Testis (tissue), 3 donors: ENCODE data around the gene COL4A4. TPM values are rescaled to one million over a fixed set of nuclear protein-coding genes. Genes with fewer than 3 reads are reported as not detected.

Experiments
- DNase-seq: peaks from one replicate; pipeline ENCODE4 v3.0.0-alpha.2; 2019
- H3K27ac ChIP-seq, 2 donors: fragments of 200-600 bp; sonication (generic); one replicate each; pipeline ENCODE4 v1.5.1; 2019
- H3K27me3 ChIP-seq: fragments of 200-600 bp; sonication (generic); one replicate; pipeline ENCODE4 v1.5.1; 2019
- H3K36me3 ChIP-seq: fragments of 200-600 bp; sonication (generic); one replicate; pipeline ENCODE4 v1.5.1; 2017; ENCODE audit warnings: low read depth; ENCODE audit errors: missing control alignments
- H3K4me1 ChIP-seq: fragments of 200-600 bp; sonication (generic); one replicate; pipeline ENCODE4 v1.5.1; 2019
- H3K4me3 ChIP-seq, 2 donors: fragments of 200-600 bp; sonication (generic); one replicate each; pipeline ENCODE4 v1.5.1; 2017 to 2019
- H3K9me3 ChIP-seq: fragments of 200-600 bp; sonication (generic); one replicate; pipeline ENCODE4 v1.5.1; 2017
- POLR2A ChIP-seq: fragments of 450-650 bp; IDR thresholded peaks from one replicate; pipeline ENCODE4 v1.6.1; 2017; ENCODE audit warnings: antibody characterized with exemption, mild to moderate bottlenecking, moderate library complexity
- WGBS, 2 donors: methylation state at CpG; one replicate each; pipeline ENCODE4 v1.1.5; 2018; 5-methylcytosine and 5-hydroxymethylcytosine counted together
- intact Hi-C: fragments of 100-400 bp; cut with DNase I; formaldehyde crosslinking; loops from one replicate; pipeline ENCODE4 v1.15.1; 2023; ENCODE audit warnings: low total_unique reads
- polyA plus RNA-seq: library from polyadenylated mRNA; stranded (reverse); fragments of 350-450 nt; fragmentation: Illumina TruSeq; extraction: RNeasy Lipid Tissue Mini Kit (QIAGEN cat#74804); gene quantifications from one replicate; pipeline ENCODE4 v1.2.3, GENCODE V29; 2014; ENCODE audit warnings: low read depth, low replicate concordance; ENCODE audit not compliant: insufficient read depth
- total RNA-seq, 2 donors: library from RNA; depleted of rRNA; stranded (reverse); fragments of >200 nt; gene quantifications; one replicate each; pipeline ENCODE4 v1.2.3, GENCODE V29; 2016
- TF ChIP-seq, protein P1 (sequence below), 3 experiments: fragments of 450-650 bp in 2 of 3; fragments of 200-600 bp in 1 of 3; sonication (generic) in 1 of 3; IDR thresholded peaks; one replicate each; pipeline ENCODE4 v1.5.1; 2016 to 2019; ENCODE audit warnings: antibody characterized with exemption in 3 of 3, mild to moderate bottlenecking in 2 of 3, moderate library complexity in 1 of 3

COL4A4 gene
- total and polyA plus RNA-seq, 3 donors from 2014 or later = 3.0 to 4.1 (median 3.4) TPM

DNA sequence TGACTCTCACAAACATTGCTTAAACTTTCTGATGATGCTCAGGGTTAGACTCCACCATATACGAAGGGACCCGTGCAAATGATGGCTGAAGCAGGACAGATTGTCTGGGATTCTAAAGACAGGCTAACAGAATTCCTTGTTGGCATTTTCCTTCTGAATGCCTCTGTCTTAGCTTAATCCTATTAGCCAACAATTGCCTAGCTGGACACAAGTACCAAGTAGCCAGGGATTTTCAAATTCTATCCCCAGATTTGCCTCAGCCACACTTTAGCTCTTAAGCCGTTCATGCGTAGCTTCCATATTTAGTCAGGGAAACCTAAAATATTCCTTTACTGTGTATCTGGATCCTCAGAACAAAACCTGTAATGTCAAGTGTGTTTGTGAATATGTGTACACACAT is 40.4 kb upstream of the COL4A4 start:
- intact Hi-C loops = no loop called here
- TF ChIP-seq POLR2A = no peak
- TF ChIP-seq, protein P1, sequence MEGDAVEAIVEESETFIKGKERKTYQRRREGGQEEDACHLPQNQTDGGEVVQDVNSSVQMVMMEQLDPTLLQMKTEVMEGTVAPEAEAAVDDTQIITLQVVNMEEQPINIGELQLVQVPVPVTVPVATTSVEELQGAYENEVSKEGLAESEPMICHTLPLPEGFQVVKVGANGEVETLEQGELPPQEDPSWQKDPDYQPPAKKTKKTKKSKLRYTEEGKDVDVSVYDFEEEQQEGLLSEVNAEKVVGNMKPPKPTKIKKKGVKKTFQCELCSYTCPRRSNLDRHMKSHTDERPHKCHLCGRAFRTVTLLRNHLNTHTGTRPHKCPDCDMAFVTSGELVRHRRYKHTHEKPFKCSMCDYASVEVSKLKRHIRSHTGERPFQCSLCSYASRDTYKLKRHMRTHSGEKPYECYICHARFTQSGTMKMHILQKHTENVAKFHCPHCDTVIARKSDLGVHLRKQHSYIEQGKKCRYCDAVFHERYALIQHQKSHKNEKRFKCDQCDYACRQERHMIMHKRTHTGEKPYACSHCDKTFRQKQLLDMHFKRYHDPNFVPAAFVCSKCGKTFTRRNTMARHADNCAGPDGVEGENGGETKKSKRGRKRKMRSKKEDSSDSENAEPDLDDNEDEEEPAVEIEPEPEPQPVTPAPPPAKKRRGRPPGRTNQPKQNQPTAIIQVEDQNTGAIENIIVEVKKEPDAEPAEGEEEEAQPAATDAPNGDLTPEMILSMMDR (IDR thresholded peaks at IDR 0.05) = no peak
- WGBS, 2 donors = 83 to 92% methylated on average over 4 of the region's 4 CpGs
- Histone ChIP-seq H3K4me3 (no peak overlapping the region), H3K4me1 (no peaks in the 10 kb centered on the region), H3K9me3 (no peaks in the 10 kb centered on the region), H3K27ac (no peak overlapping the region), H3K27me3 (no peaks in the 10 kb centered on the region), H3K36me3 (no peaks in the 10 kb centered on the region)
- no peak for DNase-seq

DNA sequence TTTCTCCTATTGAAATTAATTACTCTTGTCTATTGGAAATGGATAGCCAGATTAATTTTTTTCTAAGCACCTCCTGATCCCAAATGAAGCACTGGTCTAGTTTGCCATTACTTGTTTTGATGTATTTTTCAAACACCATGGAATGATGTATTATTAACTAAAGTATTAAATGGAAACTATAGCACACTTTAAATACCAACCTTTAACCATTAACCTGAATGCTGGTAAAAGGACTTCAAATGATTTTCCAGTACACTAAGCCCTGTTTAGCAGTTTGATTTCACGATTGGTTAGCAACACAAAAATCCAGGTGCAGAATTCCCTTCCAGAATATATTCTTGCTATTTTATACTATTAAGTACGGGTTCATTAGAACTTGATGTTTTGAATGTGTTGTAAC is 37.8 kb upstream of the COL4A4 start:
- TF ChIP-seq, protein P1 (IDR thresholded peaks at IDR 0.05) = no peak
- no peak for TF ChIP-seq POLR2A
- no peaks in the 10 kb centered on the region for H3K27me3 ChIP-seq
- intact Hi-C loops = no loop called here
- no peaks in the 10 kb centered on the region for H3K36me3 ChIP-seq
- DNase-seq = no peak
- no peak overlapping the region for H3K4me3 ChIP-seq
- no peaks in the 10 kb centered on the region for H3K4me1 ChIP-seq
- WGBS, 2 donors = 74 to 80% methylated on average over 2 of the region's 2 CpGs
- no peaks in the 10 kb centered on the region for H3K9me3 ChIP-seq
- no peak overlapping the region for H3K27ac ChIP-seq

DNA sequence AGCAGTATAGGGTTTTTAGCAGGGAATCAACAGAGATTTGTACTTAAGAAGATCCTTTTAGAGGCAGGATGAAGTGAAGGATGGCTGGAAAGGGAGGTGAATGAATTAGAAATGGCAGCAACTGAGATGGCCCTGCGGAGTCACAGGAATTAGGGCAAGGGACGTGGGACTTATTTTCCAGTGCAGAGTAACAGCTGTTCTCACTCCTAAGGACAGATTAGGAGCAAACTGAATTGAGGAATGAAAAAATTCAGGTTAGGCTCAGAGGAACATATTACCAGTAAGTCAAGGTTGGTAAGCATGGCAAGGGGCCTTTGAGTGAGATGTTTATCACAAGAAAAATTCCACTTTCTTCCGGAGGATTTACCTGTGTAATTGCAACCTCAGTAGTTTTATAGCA is 34.9 kb upstream of the COL4A4 start:
- Histone ChIP-seq H3K27ac (no peak overlapping the region), H3K4me1 (no peaks in the 10 kb centered on the region), H3K9me3 (no peaks in the 10 kb centered on the region), H3K4me3 (no peak overlapping the region), H3K36me3 (no peaks in the 10 kb centered on the region), H3K27me3 (no peaks in the 10 kb centered on the region)
- intact Hi-C loops = no loop called here
- no peak for DNase-seq
- WGBS, 2 donors = 76 to 87% methylated on average over 3 of the region's 3 CpGs
- TF ChIP-seq, protein P1 (IDR thresholded peaks at IDR 0.05) = no peak
- no peak for TF ChIP-seq POLR2A

DNA sequence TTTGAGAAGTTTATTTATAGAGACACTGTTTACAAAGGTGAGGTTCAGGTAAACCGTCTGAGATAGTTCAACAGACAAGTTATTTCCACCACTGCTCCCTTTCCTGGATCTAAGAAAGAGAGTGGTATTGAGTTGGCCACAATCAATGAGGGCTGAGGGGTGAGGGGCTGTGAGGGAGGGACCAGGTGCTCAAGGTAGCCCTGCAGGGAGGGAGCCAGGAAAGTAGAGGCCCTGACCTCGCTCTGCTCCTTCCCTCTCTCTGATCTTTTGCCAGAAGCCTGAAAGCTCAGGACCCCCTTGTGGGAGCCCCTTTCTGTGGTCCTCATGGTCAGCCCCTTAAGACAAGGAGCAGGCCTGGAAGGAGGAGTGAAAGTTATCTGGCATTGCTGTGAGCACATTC is 30.2 kb upstream of the COL4A4 start:
- H3K27me3 ChIP-seq = no peaks in the 10 kb centered on the region
- H3K36me3 ChIP-seq = no peaks in the 10 kb centered on the region
- H3K9me3 ChIP-seq = no peaks in the 10 kb centered on the region
- no peak overlapping the region for H3K27ac ChIP-seq
- TF ChIP-seq, protein P1 (IDR thresholded peaks at IDR 0.05) = no peak
- no peak for TF ChIP-seq POLR2A
- no peak overlapping the region for H3K4me3 ChIP-seq
- intact Hi-C loops = no loop called here
- no peak for DNase-seq
- no peaks in the 10 kb centered on the region for H3K4me1 ChIP-seq
- WGBS, 2 donors = 94% methylated on average over 2 of the region's 2 CpGs

DNA sequence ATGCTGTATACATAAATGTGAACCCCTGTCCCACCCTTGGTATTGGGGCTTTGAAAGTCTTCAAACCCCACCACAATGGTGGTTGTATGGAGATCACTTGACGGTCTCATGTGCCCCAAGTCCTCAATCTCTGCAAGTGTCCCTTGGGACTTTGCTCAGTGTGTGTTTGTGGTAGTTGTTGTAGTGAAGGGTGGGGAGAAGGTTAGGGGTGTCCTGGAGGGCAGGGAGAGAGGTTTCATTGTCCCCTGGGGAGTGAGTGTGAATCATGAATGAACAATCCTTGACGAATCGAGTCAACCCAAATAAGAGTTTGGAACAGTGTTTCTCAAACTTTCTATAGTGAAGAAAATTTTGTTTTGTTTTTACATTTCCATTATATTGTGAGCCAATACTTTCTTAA is 28.5 kb upstream of the COL4A4 start:
- WGBS, 2 donors = 88 to 96% methylated on average over 3 of the region's 3 CpGs
- Histone ChIP-seq H3K27me3 (no peaks in the 10 kb centered on the region), H3K4me1 (peaks cover 9% of the 10 kb centered on the region), H3K4me3 (no peak overlapping the region), H3K36me3 (no peaks in the 10 kb centered on the region), H3K9me3 (no peaks in the 10 kb centered on the region), H3K27ac (no peak overlapping the region)
- no peak for DNase-seq
- TF ChIP-seq, protein P1 (IDR thresholded peaks at IDR 0.05) = no peak
- TF ChIP-seq POLR2A = no peak
- intact Hi-C loops = no loop called here
